SK-N-SH treated with all-trans-retinoic acid at 6 μM for 48 hours (cell line): ENCODE measurements around the gene TSHZ2.

Experiments
- ARNTL ChIP-seq: fragments of 450-650 bp; formaldehyde crosslinking; IDR thresholded peaks from 2 replicates; pipeline ENCODE4 v1.5.0; 2020; ENCODE audit warnings: low read depth, mild to moderate bottlenecking, moderate library complexity, borderline replicate concordance
- ESRRG ChIP-seq: fragments of 250-450 bp; sonication (Bioruptor Pico); IDR thresholded peaks from 2 replicates; pipeline ENCODE4 v1.6.1; 2021; ENCODE audit warnings: mild to moderate bottlenecking
- PPARA ChIP-seq: fragments of 250-450 bp; sonication (Bioruptor Pico); IDR thresholded peaks from 2 replicates; pipeline ENCODE4 v1.5.0; 2020; ENCODE audit warnings: mild to moderate bottlenecking, borderline replicate concordance
- RARB ChIP-seq: fragments of 250-450 bp; sonication (Bioruptor Pico); IDR thresholded peaks from 2 replicates; pipeline ENCODE4 v1.8.0; 2021; ENCODE audit warnings: mild to moderate bottlenecking, moderate library complexity
- SNAI2 ChIP-seq: fragments of 250-450 bp; sonication (Bioruptor Pico); IDR thresholded peaks from 2 replicates; pipeline ENCODE4 v1.5.0; 2020; ENCODE audit warnings: mild to moderate bottlenecking, moderate library complexity
- TOX ChIP-seq: fragments of 250-450 bp; sonication (Bioruptor Pico); IDR thresholded peaks from 2 replicates; pipeline ENCODE4 v1.8.0; 2021; ENCODE audit warnings: mild to moderate bottlenecking, moderate library complexity, borderline replicate concordance
- TSHZ2 ChIP-seq: fragments of 250-450 bp; sonication (Bioruptor Pico); IDR thresholded peaks from 2 replicates; pipeline ENCODE4 v1.5.0; 2020; ENCODE audit warnings: mild to moderate bottlenecking, moderate library complexity
- ZFP3 ChIP-seq: fragments of 250-450 bp; sonication (Bioruptor Pico); IDR thresholded peaks from 2 replicates; pipeline ENCODE4 v1.5.0; 2020; ENCODE audit warnings: mild to moderate bottlenecking, moderate library complexity
- ZFP30 ChIP-seq: fragments of 450-650 bp; formaldehyde crosslinking; IDR thresholded peaks from 2 replicates; pipeline ENCODE4 v1.5.0; 2022; ENCODE audit warnings: mild to moderate bottlenecking, moderate library complexity
- ZNF8 ChIP-seq: fragments of 450-650 bp; formaldehyde crosslinking; IDR thresholded peaks from 2 replicates; pipeline ENCODE4 v1.5.0; 2020; ENCODE audit warnings: mild to moderate bottlenecking, moderate library complexity
- TF ChIP-seq, protein P1 (sequence below): fragments of 250-450 bp; sonication (Bioruptor Pico); IDR thresholded peaks from 2 replicates; pipeline ENCODE4 v1.8.0; 2020; ENCODE audit warnings: mild to moderate bottlenecking, moderate library complexity, borderline replicate concordance
- TF ChIP-seq, protein P2 (sequence below): fragments of 250-450 bp; sonication (Bioruptor Pico); IDR thresholded peaks from 2 replicates; pipeline ENCODE4 v1.8.0; 2021; ENCODE audit warnings: low read depth, mild to moderate bottlenecking, moderate library complexity, borderline replicate concordance
- TF ChIP-seq, protein P3 (sequence below): fragments of 250-450 bp; sonication (Bioruptor Pico); IDR thresholded peaks from 2 replicates; pipeline ENCODE4 v1.5.1; 2020; ENCODE audit warnings: low read depth, mild to moderate bottlenecking, moderate library complexity
- TF ChIP-seq, protein P4 (sequence below): fragments of 250-450 bp; sonication (Bioruptor Pico); IDR thresholded peaks from 2 replicates; pipeline ENCODE4 v1.5.1; 2021; ENCODE audit warnings: mild to moderate bottlenecking, moderate library complexity

DNA sequence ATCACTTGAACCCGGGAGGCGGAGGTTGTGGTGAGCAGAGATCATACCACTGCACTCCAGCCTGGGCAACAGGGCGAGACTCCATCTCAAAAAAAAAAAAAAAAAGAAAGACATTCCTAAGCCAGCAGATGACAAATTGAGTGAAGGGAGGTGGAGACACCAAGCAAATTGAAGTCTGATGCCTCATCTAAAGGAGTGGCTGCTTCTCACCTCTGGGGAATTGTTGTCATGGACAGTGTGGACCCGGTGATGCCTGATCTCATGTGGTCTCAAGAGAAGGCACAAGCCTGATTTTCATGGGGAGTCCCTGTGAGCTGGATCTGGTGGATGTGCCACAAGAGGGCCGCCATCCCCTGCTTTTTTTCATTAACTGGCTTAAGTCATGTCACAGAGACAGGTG is 349.4 kb downstream of the TSHZ2 start:
- TF ChIP-seq, protein P1, sequence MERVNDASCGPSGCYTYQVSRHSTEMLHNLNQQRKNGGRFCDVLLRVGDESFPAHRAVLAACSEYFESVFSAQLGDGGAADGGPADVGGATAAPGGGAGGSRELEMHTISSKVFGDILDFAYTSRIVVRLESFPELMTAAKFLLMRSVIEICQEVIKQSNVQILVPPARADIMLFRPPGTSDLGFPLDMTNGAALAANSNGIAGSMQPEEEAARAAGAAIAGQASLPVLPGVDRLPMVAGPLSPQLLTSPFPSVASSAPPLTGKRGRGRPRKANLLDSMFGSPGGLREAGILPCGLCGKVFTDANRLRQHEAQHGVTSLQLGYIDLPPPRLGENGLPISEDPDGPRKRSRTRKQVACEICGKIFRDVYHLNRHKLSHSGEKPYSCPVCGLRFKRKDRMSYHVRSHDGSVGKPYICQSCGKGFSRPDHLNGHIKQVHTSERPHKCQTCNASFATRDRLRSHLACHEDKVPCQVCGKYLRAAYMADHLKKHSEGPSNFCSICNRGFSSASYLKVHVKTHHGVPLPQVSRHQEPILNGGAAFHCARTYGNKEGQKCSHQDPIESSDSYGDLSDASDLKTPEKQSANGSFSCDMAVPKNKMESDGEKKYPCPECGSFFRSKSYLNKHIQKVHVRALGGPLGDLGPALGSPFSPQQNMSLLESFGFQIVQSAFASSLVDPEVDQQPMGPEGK (CRISPR knock-in tag): no peak
- TF ChIP-seq TSHZ2 (CRISPR knock-in tag) (no peak), ZFP3 (CRISPR knock-in tag) (no peak), PPARA (CRISPR knock-in tag) (no peak), ZFP30 (CRISPR knock-in tag) (no peak), SNAI2 (no peak), ARNTL (no peak), ZNF8 (CRISPR knock-in tag) (no peak), RARB (CRISPR knock-in tag) (no peak), TOX (no peak), ESRRG (no peak)
- TF ChIP-seq, protein P2, sequence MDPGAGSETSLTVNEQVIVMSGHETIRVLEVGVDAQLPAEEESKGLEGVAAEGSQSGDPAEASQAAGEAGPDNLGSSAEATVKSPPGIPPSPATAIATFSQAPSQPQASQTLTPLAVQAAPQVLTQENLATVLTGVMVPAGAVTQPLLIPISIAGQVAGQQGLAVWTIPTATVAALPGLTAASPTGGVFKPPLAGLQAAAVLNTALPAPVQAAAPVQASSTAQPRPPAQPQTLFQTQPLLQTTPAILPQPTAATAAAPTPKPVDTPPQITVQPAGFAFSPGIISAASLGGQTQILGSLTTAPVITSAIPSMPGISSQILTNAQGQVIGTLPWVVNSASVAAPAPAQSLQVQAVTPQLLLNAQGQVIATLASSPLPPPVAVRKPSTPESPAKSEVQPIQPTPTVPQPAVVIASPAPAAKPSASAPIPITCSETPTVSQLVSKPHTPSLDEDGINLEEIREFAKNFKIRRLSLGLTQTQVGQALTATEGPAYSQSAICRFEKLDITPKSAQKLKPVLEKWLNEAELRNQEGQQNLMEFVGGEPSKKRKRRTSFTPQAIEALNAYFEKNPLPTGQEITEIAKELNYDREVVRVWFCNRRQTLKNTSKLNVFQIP (CRISPR knock-in tag): no peak
- TF ChIP-seq, protein P3, sequence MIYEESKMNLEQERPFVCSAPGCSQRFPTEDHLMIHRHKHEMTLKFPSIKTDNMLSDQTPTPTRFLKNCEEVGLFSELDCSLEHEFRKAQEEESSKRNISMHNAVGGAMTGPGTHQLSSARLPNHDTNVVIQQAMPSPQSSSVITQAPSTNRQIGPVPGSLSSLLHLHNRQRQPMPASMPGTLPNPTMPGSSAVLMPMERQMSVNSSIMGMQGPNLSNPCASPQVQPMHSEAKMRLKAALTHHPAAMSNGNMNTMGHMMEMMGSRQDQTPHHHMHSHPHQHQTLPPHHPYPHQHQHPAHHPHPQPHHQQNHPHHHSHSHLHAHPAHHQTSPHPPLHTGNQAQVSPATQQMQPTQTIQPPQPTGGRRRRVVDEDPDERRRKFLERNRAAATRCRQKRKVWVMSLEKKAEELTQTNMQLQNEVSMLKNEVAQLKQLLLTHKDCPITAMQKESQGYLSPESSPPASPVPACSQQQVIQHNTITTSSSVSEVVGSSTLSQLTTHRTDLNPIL (CRISPR knock-in tag): no peak
- TF ChIP-seq, protein P4, sequence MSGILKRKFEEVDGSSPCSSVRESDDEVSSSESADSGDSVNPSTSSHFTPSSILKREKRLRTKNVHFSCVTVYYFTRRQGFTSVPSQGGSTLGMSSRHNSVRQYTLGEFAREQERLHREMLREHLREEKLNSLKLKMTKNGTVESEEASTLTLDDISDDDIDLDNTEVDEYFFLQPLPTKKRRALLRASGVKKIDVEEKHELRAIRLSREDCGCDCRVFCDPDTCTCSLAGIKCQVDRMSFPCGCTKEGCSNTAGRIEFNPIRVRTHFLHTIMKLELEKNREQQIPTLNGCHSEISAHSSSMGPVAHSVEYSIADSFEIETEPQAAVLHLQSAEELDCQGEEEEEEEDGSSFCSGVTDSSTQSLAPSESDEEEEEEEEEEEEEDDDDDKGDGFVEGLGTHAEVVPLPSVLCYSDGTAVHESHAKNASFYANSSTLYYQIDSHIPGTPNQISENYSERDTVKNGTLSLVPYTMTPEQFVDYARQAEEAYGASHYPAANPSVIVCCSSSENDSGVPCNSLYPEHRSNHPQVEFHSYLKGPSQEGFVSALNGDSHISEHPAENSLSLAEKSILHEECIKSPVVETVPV (CRISPR knock-in tag): no peak
